NCI-H69 (cell line): ENCODE results near the gene CDH23.

Experiments used
- DNase-seq: peaks from one replicate; lab custom pipeline; 2025; lab: John Stamatoyannopoulos, UW

CDH23 gene

GRCh38 chr10:71660313-71660712, 263.6 kb downstream of the CDH23 start:
- DNase-seq, result no peak

GRCh38 chr10:71661060-71661622, 264.4 kb downstream of the CDH23 start:
- no peak for DNase-seq

DNA sequence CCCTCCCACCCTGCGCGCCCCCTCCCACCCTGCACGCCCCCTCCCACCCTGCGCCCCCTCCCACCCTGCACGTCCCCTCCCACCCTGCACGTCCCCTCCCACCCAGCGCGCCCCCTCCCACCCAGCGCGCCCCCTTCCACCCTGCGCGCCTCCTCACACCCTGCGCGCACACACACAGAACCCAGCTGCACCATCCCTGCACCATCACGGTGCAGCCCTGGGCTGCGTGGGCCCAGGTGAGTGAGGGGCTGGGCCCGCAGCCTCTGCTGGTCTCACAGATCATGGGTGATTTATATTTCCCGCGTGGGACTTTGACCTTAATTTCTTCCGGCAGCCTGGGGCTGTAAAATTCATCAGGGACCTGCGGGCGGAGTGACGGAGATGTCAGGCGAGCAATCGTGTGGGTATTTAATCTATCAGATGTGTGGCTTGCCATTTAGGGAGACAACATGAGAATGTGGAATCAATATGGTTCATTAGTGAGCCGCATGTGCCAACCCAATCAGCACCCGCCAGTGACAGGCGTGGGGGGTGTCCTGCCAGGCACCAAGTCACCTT, 265.1 kb downstream of the CDH23 start:
- DNase-seq, result no peak

DNA sequence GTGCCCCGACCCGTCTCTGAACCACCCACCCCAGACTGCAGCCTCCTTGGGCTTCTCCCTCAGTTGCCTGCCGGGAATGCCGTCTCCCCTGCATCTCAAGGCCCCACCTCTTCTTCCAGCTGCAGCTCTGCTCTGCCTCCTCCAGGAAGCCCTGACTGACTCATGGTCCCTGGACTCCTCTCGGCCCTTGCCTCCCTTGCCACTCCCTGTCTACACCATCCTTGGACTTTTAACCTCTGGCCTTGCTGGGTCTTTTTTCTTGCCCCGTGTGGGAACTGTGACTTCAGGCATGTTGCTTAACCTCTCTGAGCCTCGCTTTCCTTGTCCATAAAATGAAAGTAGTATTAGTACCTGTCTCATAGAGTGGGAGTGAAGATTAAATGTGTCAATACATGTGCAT, 266.6 kb downstream of the CDH23 start:
- DNase-seq, result no peak

- no peak for DNase-seq
Measured at GRCh38 chr10:71664585-71664984, 267.9 kb downstream of the CDH23 start.

DNA sequence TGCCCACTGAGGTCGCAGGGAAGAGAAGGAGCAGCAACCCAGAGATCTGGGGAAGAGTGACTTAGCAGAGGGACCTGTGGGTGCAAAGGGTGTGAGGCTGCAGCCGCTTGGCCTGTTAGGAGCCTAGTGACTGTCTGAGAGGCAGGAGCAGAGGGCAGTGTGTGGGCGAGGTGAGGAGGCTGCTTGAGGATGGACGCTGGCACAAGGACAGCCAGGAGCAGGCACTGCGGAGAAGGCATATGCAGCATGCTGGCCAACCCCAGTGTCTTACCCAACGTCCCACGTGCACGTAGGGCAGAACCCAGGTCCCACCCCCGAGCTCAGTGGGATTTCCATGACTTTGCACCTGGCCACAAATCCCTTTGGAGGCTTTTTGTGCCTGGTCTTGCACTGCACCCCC, 268.7 kb downstream of the CDH23 start:
- DNase-seq, result no peak

GRCh38 chr10:71666639-71667386, 270.1 kb downstream of the CDH23 start:
- peak; percentile 74 for DNase-seq

GRCh38 chr10:71667387-71667752, 270.6 kb downstream of the CDH23 start:
- no peak for DNase-seq

DNA sequence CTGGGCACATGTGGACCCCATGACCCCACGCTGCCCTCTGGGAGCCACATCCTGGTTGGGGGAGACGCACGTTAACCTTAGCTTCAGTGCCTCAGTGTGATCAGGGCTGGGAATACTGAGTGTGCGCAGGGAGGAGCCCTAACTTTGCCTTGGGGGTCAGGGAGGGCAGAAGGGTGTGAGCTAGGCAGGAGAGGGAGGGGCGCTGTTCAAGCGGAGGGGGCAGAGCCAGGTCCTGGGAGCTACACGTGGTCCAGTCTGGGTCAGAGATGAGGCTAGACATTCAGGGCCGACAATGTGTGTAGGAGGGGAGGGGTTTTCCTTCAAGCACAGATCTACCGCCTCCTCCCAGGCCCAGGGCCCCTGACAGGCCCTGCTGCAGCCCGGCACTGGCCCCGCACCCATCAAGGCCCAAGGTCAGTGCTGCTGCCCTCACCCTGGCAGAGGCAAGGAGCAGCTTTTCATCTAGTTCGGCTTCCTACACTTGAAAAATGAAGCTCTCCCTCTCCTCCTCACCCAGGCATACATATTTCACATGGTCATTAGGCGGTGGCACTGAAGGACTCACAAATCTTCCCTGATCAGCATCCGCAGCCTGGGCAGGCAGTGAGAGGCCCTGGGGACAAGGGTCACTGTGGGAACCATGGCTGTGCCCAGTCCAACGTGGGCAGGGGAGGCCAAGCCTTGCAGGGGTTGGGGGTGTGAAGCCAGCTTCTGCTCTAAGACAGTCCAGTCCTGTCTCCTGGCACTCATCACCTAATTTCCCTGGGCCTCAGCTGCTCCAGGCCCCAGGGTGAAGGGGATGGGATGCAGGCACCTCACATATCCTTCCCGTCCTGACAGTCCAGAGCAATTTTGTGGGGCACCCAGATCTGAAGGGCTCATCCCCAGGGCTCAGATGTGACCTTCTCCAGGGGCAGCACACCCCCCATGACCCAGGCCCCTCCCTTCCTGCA, 275.6 kb downstream of the CDH23 start:
- no peak for DNase-seq

DNA sequence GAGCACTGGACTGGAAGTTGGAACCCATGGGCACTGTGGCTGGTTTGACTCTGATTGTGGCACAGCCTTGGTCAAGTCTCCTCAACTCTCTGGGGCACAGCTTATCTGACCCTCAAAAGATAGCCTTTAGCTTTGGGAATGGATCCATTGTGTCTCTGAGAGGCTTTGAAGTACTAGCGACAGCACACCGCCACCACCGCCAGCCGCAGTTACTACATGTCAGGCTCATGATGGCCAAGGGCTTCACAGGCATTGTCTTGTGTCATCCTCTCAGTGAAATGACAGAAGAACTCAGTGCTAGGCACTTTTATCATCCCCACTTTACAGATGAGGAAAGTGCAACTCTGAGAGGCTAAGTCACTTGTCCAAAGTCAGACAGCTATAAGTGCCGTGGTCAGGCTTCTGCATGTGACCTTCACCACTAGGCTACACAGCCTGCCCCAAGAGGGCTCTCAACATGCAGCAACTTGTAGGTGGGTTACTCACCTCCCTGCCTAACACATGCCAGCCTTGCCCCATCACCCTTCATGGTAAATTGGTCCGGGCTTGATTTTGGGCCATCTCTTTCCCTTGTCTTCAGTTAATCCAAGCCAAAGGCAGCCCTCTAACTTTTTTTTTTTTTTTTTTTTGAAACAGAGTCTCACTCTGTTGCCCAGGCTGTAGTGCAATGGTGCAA, 278.7 kb downstream of the CDH23 start:
- DNase-seq, result no peak

GRCh38 chr10:71677261-71677660, 280.5 kb downstream of the CDH23 start:
- no peak for DNase-seq

DNA sequence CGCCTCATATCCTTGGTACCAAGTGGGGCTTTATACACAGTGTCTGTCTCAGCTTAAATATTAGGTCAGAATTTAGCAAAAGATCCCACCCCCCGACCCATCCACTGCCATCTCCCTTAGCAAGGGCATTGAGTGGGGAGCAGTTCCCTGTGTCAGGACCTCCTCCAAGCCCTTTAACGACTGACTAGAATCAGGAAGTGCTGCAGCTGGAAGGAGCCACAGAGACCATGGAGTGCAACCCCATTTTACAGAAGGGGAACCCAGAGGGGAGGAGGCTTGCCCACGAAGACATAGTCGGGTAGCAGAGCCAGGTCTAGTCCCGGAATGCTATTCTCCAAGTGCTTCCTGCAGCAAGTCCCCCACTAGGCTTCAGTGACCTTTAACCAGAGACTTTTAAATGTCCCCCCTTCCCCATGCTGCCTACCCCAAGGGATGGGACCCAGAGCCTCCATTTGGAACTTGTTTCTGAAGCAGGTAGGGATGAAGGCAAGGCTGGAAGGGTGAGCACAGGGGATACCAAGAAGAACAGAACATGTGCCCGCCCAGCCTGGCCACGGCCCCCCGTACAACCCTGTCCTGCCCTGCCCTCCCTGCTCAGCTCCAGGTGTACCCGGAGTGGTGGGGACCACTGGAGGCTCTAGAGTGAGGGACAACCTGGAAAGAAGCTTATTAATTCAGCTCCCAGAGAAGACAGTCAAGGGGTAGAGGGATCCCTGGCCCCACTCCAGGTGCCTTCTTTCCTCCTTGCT, 281.5 kb downstream of the CDH23 start:
- no peak for DNase-seq

DNA sequence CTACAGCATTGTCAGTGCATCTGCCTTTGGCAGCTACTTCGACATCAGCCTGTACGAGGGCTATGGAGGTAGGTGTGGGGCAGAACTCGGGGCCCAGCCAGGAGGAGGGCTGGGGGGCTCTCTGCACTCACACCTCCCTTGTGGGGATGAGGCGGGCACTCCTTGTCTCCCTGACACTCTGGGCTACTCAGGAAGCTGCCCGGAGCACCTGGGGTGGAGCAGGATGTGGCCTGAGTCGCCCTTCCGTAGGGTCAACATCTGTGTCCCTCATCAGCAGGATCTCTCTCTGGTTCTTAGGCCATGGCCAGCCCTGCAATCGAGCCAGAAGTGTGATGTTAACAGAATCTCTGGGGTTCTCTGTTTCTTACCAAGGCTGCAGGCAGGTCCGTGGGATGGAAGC, 282.7 kb downstream of the CDH23 start:
- DNase-seq, result no peak

- DNase-seq, result no peak
Measured at GRCh38 chr10:71681977-71682376, 285.3 kb downstream of the CDH23 start.

- no peak for DNase-seq
Measured at GRCh38 chr10:71683301-71683700, 286.6 kb downstream of the CDH23 start.

GRCh38 chr10:71684356-71685173, 287.8 kb downstream of the CDH23 start:
- DNase-seq, result peak; percentile 44

DNA sequence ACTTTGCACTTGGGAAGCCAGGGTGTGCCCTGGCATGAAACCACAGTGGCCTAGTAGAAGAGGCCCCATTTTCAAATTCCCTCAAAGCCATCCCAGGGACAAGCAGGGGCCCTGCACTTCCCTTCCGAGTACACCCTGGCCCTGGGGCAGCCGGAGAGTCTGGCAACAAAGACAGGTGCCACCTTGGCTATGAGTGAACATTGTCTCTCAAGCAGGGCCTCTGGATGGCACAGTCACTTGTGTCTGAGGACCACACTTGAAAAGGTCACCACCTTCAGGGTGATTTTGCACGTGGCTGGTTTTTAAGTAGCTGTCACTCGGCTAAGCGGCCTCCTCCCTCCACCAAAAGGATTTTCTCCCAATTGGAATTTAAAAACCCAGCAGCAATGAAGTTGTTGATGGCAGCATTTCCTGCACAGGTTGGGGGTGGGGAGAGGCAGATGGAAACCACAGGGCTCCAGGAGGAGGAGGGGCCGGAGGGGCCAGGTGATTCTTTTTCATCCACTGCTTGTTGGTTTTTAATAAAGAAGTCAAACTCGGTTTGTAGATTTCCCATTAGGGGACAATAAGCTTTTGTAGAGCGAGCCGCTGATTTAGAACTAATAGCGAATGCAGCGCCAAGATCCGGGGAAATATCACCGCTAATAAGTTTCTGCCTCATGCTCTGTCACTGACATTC, 289.0 kb downstream of the CDH23 start:
- peak; percentile 61 for DNase-seq

GRCh38 chr10:71687077-71687476, 290.4 kb downstream of the CDH23 start:
- peak; percentile 82 for DNase-seq

GRCh38 chr10:71687480-71687879, 290.8 kb downstream of the CDH23 start:
- DNase-seq, result no peak

GRCh38 chr10:71688256-71688655, 291.5 kb downstream of the CDH23 start:
- DNase-seq, result no peak
